Endometrial microvascular endothelial cells (primary cell): ENCODE measurements around the gene MAP2K1. TPM values are rescaled to one million over a fixed set of nuclear protein-coding genes. Genes with fewer than 3 reads are reported as not detected.
"Not testable (repeated sequence)": the region's sequence is repeated elsewhere in the genome, so short reads cannot be mapped to it uniquely, and the experiment has no call there.

ENCODE experiments used
- in situ Hi-C: cut with HindIII; loops from 2 replicates; pipeline ENCODE4 v1.10.0; 2017; ENCODE audit warnings: low sequenced_read_pairs, low pct_unique_long_range_greater_than_20kb; ENCODE audit errors: inconsistent ontology term
- total RNA-seq: library from RNA; depleted of rRNA; stranded (reverse); fragments of >200 nt; gene quantifications from one replicate; pipeline ENCODE4 v1.2.3, GENCODE V29; 2015; ENCODE audit errors: inconsistent ontology term

Gene MAP2K1
- total RNA-seq, 1 donor from 2014 or later, result 51.8 TPM

GRCh38 chr15:66389859-66390381 is 3.2 kb downstream of the MAP2K1 start:
- in situ Hi-C loops, result no loop called here

DNA sequence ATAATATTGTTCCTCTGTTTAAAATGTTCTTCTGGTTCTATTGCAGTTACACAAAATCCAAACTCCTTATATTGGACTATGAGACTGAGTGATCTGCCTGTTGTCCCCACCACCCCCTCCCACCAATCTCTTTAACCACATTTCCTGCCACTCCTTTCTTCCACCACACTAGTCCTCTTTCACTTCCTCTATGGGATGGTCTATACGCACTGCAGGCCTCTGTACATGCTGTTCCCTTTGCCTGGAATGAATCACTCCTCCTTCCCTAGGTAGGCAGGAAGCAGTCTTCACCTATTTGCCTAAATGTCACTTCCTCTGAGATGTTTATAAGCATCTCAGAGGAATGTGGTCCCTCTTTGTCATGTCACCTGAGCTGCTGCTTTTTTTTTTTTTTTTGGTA is 4.0 kb downstream of the MAP2K1 start:
- in situ Hi-C loops, result no loop called here

DNA sequence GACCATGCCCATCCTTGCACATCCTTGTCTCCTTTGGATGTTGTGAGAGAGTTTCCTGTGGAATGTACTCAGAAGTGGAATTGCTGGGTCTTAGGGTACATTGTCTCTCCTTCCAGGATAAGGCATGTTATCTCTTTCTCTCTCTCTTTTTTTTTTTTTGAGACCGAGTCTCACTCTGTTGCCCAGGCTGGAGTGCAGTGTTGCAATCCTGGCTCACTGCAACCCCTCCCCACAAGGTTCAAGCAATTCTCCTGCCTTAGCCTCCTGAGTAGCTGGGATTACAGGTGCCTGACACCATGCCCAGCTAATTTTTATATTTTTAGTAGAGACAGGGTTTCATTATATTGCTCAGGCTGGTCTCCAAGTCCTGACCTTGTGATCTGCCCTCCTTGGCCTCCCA is 6.3 kb downstream of the MAP2K1 start:
- in situ Hi-C loops, result not testable (repeated sequence)

DNA sequence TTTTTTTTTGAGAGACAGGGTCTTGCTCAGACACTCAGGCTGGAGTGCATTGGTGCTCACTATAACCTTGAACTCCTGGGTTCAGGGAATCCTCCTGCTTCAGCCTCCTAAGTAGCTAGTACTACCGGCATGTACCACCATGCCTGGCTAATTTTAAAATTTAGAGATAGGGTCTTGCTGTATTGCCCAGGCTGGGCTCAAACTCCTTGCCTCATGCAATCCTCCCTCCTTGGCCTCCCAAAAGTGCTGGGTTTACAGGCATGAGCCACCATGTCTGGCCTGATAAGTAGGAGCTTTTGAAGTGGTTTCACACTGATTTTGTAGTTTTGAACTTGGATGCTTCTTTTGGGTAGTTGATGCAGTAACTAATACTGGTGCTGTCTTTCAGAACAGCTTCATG is 7.8 kb downstream of the MAP2K1 start:
- in situ Hi-C loops, result no loop called here

DNA sequence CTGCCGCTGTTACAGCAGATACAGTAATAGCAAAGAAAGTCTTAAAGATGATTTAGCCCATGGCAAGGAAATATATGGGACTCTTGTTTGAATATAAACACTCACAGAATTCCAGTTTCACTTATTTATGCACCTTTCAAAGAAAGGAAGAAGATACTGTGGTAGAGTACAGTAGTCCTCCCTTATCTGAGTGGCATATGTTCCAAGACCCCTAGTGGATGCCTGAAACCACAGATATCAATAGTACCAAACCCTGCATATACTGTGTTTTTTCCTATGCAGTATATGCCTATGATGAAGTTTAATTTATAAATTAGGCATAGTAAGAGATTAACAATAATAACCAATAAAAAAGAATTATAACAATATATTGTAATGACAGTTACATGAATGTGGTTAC is 8.2 kb downstream of the MAP2K1 start:
- in situ Hi-C loops, result no loop called here

GRCh38 chr15:66399276-66399675 is 12.6 kb downstream of the MAP2K1 start:
- in situ Hi-C loops, result no loop called here

DNA sequence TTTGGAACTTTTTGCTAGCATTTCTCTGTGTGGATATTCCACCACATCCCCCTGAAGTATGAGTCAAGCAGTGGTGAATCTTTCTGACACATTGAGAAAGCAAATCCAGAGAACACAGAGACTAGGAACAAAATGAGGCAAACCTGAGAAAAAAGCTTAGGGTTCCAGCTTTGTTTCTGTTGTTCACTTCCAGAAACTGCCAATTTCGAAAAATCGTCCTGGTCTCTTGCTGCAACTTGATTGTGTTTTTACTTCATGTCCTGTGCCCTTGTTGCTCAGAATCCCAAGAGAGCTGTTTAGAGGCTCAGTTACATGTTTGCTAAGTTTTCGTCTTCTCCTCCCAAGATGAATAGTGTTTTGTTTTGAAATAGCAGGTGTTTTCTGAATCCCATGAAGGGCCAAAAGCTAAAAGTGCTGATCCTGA is 13.7 kb downstream of the MAP2K1 start:
- in situ Hi-C loops, result loop anchor here (25.0 kb wide), 1 partner anchor 88 kb away; no protein-coding TSS in a partner anchor

DNA sequence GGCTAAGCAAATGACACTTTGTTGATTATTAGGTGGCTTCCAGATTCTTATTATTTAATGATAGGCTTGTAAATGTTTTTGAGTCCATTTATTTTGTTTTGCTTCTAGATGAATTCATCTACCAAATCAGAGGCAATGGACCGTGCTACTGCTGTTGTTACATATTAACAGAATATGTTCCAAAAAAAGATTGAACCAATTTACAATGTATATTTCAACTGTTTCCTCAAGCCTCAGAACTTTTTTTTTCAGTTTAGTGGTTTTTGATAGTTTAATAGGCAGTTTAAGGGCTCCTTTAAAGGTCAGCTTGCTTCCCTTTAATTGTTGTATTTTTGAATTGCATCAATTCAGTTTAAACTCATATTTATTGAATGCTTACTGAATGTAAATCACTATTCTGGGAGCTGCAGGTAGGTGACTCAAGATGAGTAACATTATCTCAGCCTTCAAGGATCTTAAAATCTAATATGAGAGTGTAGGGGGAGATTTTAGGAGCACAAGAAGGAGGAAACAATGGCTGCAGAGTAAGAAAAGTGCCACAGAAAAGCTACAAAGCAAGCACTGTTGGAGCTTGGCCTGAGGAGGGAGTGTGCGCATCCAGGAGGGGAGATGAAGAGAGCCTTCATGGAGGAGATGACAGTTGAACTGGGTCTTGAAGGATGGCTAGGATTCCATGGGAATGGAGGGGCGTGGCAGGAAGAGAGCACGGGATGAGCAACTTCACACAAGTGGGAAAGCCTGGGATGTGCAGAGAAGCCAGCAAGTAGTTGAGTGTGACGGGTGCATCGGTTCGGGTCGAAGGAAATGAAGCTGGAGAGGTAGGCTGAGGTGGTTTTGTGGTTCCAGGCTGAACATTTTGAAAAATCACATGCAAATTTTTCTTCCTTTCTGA is 14.7 kb downstream of the MAP2K1 start:
- in situ Hi-C loops, result loop anchor here (25.0 kb wide), 1 partner anchor 89 kb away; no protein-coding TSS in a partner anchor

GRCh38 chr15:66402761-66403284 is 16.1 kb downstream of the MAP2K1 start:
- in situ Hi-C loops, result loop anchor here (25.0 kb wide), 1 partner anchor 91 kb away; no protein-coding TSS in a partner anchor

DNA sequence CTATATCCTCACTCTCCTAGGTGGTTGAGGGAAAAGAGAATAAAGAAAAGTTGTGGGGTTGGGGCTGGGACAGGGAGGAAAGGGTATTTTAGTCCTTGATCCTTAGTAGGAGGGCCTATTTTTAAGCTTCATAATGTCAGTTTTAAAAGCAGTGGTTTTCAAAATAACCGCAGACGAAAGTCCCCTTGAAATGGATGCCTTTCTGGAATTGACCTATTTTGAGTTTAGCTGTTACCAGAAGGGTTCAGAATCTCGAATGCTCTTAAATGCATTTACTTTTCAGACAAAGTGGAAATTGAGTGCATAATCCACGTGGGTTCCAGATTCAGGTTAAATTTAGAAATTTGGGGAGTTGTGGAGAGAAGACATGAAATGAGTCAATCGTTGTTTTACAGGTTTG is 16.6 kb downstream of the MAP2K1 start:
- in situ Hi-C loops, result loop anchor here (25.0 kb wide), 1 partner anchor 91 kb away; no protein-coding TSS in a partner anchor

GRCh38 chr15:66404122-66404521 is 17.4 kb downstream of the MAP2K1 start:
- in situ Hi-C loops, result loop anchor here (25.0 kb wide), 1 partner anchor 92 kb away; no protein-coding TSS in a partner anchor

DNA sequence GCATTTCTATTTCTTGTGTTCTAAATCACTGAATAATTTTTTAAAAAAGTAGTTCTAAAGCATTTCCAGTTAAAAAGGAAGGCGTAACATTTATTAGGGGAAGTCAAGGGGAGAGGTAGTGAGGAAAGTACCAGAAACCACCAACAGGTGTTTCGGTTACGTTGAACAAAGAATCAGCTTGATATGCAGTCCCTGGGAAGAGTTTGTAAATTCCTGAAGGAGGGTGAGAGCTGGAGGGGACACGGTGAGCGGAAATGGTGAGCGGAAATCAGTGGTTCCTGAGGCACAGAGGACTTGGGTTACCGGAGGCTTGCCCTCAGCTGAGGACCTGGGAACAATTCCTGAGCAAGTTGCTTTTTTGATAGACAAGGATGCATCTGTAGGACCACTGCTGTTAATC is 17.8 kb downstream of the MAP2K1 start:
- in situ Hi-C loops, result loop anchor here (25.0 kb wide), 1 partner anchor 92 kb away; no protein-coding TSS in a partner anchor

DNA sequence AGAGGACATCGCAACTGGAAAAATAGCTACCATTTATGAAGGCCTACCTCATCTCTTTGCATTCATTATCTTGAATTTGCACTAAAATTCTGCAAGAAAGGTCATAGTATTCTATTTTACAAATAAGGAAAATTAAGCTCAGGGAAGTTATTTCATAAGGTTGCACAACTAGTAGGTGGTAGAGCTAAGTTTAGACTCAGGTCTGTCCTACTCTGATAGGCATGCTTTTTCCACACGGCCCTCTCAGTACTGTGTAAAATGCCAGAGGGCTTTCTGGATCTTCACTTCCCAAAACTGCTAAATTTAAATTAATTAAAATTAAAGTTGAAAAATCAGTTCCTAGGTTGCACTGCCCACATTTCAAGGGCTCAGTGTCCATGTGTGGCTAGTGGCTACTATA is 18.3 kb downstream of the MAP2K1 start:
- in situ Hi-C loops, result loop anchor here (25.0 kb wide), 1 partner anchor 93 kb away; no protein-coding TSS in a partner anchor

DNA sequence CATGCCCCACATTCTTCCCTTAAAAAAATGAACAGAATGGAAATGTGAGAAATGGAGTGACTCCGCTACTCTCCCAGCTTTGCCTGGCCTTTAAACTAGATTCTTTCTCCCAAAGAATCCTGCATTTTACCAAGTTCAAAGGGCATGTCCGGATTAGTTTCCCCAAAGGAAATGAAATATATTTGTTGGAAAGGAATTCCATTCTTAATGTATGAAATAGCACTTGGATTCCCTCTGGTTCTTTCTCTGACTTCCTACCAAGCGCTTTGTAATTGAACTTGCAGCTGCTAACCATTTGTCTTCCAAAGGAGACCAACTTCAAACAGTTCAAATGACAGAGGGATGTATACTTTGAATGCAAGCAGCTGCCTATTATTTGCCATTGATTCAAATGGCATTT is 18.9 kb downstream of the MAP2K1 start:
- in situ Hi-C loops, result loop anchor here (25.0 kb wide), 1 partner anchor 93 kb away; no protein-coding TSS in a partner anchor

DNA sequence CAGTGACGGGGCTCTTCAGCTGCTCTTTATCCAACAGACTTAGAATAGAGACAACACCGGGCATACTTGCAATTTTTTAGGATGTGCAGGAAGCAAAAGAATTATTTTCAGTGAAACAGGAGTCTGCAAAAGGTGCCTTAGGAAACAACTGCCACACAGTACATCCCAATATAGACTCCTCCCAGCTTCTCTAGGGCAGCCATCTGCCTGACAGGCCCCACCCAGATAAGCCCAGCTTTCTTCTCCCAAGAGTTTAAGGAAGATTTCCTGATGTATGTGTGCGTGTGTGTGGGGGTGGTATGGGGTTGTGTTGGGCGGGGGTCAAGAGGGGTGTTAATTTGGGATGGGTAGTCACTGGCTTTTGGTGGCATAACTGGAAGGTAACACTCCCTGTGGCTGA is 21.5 kb downstream of the MAP2K1 start:
- in situ Hi-C loops, result loop anchor here (25.0 kb wide), 1 partner anchor 96 kb away; no protein-coding TSS in a partner anchor

DNA sequence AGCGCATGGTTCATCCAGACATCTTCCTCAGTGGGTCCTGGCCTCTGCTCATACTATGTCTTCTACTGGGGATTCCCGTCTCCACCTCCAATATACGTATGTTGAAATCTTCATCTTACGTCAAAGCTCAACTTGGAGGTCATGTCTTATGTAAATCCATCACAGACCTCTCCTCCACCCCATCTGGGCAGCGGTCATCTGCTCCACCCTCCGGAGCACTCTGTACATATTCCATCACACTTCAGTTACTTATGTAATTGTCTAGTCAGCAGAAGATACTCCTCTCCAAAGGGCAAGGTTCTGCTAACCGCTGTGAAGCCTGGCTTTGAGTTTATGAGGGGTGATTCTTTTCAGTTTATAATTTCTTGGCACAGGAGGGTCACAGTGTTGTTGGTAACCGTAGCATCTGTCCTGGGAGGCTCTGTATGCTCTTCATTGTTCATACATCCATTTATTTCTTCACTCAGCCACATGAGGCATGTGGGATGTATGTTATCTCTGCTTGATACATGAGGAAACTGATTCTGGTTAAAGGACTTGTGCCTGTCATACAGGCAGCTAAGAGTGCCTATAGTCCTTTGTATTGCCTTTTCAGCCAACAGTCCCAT is 22.1 kb downstream of the MAP2K1 start:
- in situ Hi-C loops, result loop anchor here (25.0 kb wide), 1 partner anchor 96 kb away; no protein-coding TSS in a partner anchor

DNA sequence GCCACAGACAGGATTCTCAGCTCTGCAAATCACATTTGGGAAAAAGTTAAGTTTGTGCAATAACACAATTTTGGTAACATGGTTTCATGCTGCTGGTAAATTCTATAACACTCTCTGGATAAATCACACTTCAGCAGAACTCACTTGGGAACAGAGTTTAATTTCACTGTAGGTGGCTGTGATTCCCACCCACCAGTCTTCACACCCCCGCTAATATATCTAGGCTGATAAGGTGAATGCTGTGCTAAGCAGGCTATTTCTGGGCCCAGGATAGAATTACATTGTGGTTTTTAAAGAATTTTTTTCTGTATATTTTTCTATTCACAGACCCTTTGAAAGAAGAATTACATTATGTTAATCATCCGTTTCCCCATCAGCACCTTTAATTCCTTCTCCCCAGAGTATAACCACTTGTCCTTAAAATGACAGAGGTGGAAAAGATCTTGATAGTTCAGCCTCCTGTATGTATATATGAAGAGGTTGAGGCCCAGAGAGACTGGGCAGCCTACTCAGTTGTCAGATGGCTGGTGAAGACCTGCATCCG is 22.9 kb downstream of the MAP2K1 start:
- in situ Hi-C loops, result loop anchor here (25.0 kb wide), 1 partner anchor 97 kb away; no protein-coding TSS in a partner anchor

DNA sequence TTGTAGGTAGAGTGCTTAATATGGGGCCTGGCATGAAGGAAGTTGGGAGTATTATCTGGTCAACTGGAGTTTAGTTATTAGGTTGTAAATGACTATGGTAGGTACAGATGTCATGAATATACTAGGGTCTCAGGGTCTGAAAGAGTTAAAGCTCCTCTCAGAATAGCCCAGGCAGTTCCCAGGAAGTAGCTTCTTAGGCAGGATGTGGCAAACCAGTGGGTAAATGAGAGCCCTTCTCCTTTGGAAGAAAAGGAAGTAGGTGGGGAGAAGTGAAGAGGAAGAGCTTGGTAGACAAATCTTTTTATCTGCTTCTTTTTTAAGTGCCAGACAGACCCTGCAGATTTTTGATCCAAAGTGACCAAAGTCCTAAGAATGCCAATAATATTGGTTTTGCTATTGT is 24.5 kb downstream of the MAP2K1 start:
- in situ Hi-C loops, result loop anchor here (25.0 kb wide), 1 partner anchor 99 kb away; no protein-coding TSS in a partner anchor

DNA sequence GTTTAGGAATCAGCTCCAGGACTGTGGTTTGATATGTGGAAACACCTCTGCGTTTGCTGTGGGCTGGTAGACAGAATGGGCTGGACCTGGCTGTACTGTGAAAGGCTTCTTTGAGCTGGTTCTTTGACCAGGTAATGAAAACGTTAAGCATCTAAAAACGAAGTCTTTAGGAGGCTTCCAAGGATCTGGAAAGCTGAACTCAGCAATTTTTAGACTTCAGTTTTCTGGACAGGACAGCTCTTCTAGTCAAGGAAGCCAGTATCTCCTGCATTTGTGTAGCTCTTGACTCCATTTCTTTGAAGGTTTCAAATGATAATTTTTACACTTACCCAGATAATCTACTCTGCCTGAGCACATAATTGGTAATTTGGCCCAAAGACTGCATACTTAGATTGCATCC is 25.5 kb downstream of the MAP2K1 start:
- in situ Hi-C loops, result loop anchor here (25.0 kb wide), 1 partner anchor 100 kb away; no protein-coding TSS in a partner anchor
